ENCODE measurements around the gene SLC66A2.

The SLC66A2 gene

GRCh38 chr18:79921984-79922965, 29.2 kb downstream of the SLC66A2 start:
- DNase-seq (ENCODE audit: low read depth, low spot score), result no peak

GRCh38 chr18:79919089-79919488, 32.4 kb downstream of the SLC66A2 start:
- DNase-seq (ENCODE audit: low read depth, low spot score), result no peak

GRCh38 chr18:79918615-79919011, 32.8 kb downstream of the SLC66A2 start:
- no peak for DNase-seq (ENCODE audit: low read depth, low spot score)

- DNase-seq (ENCODE audit: low read depth, low spot score), result no peak
Measured at GRCh38 chr18:79917853-79918614, 33.4 kb downstream of the SLC66A2 start.

DNA sequence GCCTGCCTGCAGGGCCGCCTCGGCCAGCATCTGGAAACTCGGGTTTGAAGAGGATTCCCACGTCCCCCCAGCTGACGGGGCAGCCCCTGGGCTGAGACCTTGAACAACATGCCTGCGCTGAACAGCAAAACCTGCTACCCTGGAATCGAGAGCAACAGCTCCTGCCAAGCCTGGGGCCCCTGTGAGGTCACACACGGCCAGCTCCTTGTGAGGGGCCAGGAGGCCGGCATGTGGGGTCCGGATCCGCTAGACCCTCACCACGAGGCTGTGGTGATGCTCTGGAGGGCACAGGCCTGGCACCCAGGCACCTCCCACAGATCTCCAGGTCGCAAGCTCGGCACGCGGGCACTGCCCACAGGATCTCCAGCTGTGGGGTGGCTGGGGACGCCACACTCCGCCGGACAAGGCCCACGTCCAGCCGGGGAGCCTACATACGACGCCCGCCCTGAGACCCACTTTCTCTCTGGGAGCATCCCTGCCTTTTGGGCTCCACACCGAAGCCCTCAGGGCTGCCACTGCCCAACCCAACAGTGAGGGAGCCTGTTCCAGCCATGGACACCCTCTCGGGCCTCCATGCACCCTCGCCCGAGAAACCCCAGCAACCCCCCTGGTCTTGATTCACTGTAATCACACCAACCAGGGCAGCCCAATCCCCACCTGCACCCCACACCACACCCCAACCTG, 34.1 kb downstream of the SLC66A2 start:
- DNase-seq (ENCODE audit: low read depth, low spot score), result no peak

DNA sequence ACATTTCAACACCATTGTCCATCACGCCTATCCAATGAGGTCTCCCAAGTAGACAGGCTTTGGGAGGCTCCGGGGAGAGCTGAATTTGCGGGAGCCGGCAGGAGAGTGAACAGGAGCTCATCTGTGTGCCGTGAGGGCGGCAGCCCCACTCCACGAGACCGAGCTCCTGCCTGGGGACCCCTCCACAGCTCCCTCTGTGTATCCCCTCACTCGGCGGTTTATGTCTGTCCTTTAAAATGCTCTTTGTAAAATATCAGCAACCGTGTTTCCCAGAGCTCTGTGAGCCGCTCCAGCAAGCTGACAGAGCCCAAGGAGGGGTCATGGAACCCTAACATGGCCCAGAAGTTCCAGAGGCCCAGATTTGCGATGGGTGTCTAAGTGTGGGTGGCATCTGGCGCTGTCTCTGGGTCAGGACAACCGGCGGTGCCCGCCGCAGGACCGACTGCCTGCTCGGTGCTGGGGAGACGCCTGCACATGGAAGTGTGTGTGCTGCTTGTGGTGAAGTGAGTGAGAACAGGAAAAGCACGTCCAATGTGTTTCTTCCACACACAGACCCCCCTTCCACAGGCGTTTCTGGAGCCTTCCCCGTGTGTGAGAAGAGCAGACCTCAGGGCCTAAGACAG, 34.8 kb downstream of the SLC66A2 start:
- no peak for DNase-seq (ENCODE audit: low read depth, low spot score)

DNA sequence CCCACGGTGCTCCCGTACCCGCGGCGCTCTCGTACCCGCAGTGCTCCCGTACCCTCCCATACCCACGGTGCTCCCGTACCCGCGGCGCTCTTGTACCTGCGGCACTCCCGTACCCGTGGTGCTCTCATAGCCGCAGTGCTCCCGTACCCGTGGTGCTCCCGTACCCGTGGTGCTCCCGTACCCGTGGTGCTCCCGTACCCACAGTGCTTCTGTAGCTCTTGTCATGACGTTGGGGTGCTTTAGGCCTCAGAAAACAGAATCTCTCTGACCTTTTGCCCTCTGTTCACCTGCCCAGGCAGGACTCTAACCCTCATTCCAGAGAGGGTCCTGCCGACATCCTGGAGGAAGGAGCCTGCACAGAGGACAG, 35.3 kb downstream of the SLC66A2 start:
- DNase-seq (ENCODE audit: low read depth, low spot score), result no peak

DNA sequence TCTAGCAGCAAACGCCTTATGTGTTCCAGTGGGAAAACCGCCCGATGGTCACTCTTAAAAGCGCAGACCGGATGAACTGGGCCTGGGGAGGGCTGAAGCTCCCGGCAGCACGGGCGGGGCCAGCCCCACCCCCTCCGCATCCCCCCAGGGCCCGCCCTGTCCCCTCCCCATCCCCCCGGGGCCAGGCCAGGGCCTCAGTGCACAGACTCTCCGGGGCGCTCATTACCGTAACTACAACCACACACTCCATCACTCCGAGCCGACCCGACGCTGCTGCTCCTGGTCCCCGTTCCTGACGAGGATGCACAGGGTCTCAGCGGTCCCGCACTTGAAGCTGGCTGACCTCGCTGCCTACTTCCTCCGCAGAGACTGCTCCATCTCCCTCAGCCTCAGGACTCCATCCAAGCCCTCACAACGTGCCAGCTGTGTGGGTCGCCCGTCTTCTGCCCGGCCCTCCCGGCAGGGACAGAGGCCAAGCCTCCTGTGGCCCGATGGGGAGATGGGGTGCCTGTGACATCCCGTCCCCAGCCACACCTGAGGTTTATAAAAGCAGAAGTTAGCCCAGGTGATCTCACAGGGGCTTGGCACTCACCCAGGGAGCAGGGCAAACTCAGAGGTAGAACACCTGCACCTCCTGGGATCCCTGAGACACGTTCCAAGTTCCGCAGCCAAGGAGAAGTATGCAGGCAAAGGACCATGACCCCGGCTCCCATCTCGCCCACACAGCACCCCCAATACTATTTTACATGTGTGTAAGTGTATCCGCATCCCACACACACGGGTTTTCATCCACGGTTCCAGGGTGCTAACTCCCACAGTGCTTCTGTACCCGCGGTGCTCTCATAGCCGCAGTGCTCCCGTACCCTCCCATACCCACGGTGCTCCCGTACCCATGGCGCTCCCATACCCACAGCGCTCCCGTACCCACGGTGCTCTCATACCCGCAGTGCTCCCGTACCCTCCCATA, 36.0 kb downstream of the SLC66A2 start:
- no peak for DNase-seq (ENCODE audit: low read depth, low spot score)

DNA sequence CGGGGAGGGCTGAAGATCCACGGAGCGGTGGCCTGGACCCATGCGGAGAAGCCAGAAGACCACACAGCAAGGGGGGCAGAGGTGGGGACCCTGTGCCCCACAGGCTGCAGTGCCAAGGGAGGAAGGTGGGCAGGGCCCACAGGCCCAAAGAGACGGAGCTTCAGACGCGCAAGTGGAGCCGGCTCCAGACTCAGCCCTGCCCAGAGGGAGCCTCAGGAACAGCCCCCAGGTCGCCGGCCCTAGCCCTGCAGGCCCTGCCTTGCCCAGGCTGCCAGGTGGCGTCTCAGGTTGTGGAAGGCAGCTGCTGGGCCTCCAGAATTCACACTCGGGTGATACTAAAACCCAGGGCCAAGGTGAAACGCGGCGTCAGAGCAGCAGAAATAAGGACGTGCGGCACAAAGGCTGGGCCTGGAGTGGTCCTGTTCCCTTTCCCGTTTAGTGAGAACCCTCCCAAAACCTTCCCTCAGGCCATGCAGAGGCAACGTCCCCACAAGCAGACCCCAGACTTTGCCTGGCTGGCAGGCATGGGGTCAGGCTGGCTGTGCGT, 36.8 kb downstream of the SLC66A2 start:
- DNase-seq (ENCODE audit: low read depth, low spot score), result no peak

DNA sequence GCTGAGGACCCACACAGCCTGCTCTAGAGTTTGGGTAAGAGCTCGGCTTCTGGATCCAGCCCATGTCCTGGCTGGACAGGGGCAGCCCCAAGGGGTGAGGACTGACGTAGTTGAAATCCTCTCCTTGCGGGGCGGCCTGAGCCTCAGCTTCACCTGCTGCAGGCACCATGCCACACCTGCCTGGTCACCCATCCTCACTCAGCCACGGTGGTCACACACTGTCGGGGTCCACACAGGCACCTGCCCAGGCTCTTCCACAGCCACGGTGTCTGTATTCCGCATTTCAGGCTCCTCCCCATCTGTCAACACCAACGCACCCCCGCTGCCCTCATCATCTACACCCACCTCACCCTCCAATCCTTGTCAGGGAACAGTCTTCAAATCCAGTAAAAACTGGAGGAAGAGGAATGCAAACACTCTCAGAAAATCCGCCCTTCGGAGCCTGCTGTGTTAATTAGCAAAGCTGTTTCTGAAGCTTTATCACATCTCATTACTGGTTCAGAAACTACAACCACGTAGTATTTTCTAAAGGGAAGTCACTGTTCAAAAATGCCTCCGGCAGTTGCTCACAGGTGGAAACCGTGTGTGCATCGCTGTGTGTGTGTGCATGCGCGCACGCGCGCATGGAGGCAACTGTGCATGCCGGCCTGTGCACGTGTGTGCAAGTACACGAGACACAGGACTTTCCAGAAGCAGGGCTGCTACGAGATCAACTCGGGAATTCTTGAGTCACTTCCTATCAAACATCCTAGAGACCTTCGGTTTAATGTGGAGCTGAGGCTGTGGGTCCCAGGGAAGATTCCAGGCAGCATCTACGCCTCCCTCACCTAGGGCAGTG, 38.2 kb downstream of the SLC66A2 start:
- DNase-seq (ENCODE audit: low read depth, low spot score), result no peak

DNA sequence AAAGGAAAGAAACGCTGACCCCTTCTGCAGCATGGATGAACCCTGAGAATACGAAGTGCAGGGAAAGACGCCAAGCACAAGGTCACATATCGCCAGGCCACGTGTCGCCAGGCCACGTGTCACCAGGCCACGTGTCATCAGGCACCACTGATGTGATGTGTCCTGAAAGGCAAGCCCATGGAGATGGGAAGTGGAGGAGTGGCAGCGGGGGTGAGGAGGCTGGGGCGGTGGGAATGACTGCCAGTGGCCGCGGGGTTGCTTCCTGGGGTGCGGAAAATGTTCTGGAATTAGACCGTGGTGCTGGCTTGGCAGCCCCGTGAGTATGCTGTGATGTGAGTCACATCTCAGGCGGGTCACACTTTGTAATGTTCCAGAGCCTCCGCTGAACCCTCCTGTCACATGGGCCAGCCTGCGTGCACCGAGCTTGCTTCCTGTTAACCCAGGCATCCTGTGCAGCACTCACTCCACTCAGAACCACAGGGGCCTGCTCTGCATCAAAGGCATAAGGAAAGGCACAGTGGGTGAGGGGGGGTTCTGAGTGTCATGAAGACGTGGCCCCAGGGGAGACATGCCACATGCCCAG, 39.0 kb downstream of the SLC66A2 start:
- no peak for DNase-seq (ENCODE audit: low read depth, low spot score)

GRCh38 chr18:79911344-79912270, 39.8 kb downstream of the SLC66A2 start:
- no peak for DNase-seq (ENCODE audit: low read depth, low spot score)

GRCh38 chr18:79910563-79911343, 40.7 kb downstream of the SLC66A2 start:
- no peak for DNase-seq (ENCODE audit: low read depth, low spot score)

DNA sequence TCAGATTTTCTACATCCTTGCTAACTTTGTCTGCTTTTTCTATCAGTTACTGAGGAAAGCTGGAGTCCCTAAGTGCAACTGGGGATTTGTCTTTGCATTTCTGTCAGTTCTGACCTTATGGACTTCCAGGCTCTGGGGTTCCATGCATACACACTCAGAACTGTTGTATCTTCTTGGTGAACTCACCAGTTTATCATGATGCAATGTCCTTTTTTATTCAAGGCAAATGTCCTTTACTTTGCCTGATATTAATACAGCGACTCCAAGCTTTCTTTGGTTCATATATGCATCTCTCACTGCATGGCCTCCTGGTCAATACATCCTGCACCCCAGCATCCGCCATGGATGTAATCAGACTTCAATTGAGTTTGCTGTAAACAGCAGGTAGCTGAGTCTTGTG, 44.7 kb downstream of the SLC66A2 start:
- DNase-seq (ENCODE audit: low read depth, low spot score), result no peak

- no peak for DNase-seq (ENCODE audit: low read depth, low spot score)
Measured at GRCh38 chr18:79905993-79906392, 45.5 kb downstream of the SLC66A2 start.

DNA sequence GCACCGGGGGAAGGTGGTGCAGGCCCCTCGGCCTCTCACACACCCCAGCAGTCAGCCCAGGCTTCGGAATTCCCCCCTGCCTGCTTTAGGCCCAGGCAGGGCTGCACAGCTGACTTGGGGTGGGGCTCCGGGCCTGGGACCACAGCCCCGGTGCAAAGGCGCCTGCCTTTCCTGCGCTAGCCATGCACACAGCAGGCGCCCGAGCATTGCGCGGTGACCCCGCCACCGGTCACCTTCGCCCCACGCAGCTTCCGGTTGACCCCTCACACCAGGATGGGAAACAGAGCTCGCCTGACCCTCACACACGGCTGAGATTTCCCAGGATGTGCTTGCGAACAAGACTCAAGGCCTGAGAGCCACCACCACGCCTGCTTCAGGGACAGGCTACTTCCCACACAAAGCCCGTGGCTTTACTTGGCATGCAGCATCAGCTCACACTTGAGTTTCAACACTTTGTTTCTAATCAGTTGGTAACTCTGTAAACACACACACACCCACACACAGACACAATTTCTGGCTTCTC, 46.0 kb downstream of the SLC66A2 start:
- DNase-seq (ENCODE audit: low read depth, low spot score), result no peak
